SK-N-SH (cell line): ENCODE data around the gene SEMA3C. TPM values are rescaled to one million over a fixed set of nuclear protein-coding genes. Genes with fewer than 3 reads are reported as not detected.

Experiments used
- CTCF ChIA-PET: fragments of 300-600, 350-600 bp; formaldehyde crosslinking; extraction: SDS; loops from one replicate; lab custom pipeline; 2021; lab: Yijun Ruan, JAX
- POLR2A ChIA-PET: fragments of 350-600 bp; sonication (Branson Sonifier 250); formaldehyde crosslinking; extraction: SDS; loops from one replicate; lab custom pipeline; 2020; ENCODE audit warnings: antibody characterized with exemption, inconsistent platforms; lab: Yijun Ruan, JAX
- DNase-seq: peaks from one replicate; pipeline ENCODE4 v3.0.0; 2012
- H2AFZ ChIP-seq: fragments of 200-600 bp; sonication (generic); 2 replicates; pipeline ENCODE4 v1.8.1; 2016; ENCODE audit warnings: antibody characterized with exemption, mild to moderate bottlenecking, low read depth
- H3F3A ChIP-seq: fragments of 200-600 bp; sonication (generic); replicated peaks from 2 replicates; pipeline ENCODE3; 2016; ENCODE audit warnings: antibody characterized with exemption, mild to moderate bottlenecking; ENCODE audit not compliant: insufficient read depth
- H3K27ac ChIP-seq, 2 experiments: fragments of 200-500 bp in 1 of 2; fragments of 200-600 bp in 1 of 2; sonication (Bioruptor generic) in 1 of 2; sonication (generic), shearing (Covaris generic) in 1 of 2; 2 replicates each; pipeline versions ENCODE4 v1.5.1 to v1.6.1; 2014 to 2016; ENCODE audit warnings: low read depth in 2 of 2, inconsistent platforms in 1 of 2, low read length in 1 of 2, mild to moderate bottlenecking in 1 of 2, mixed read lengths in 1 of 2
- H3K27me3 ChIP-seq: fragments of 200-600 bp; sonication (generic), shearing (Covaris generic); 2 replicates; pipeline ENCODE4 v1.6.1; 2016; ENCODE audit warnings: mixed run types; ENCODE audit not compliant: insufficient read depth
- H3K36me3 ChIP-seq, 2 experiments: fragments of 200-500 bp in 1 of 2; fragments of 200-600 bp in 1 of 2; sonication (Bioruptor generic) in 1 of 2; sonication (generic) in 1 of 2; replicated peaks in 1 of 2; 2 replicates each; pipeline versions ENCODE3 to v1.5.1; 2014 to 2016; ENCODE audit warnings: low read length in 1 of 2, mild to moderate bottlenecking in 1 of 2; ENCODE audit not compliant: insufficient read depth in 2 of 2, control insufficient read depth in 1 of 2
- H3K4me1 ChIP-seq, 2 experiments: fragments of 200-500 bp in 1 of 2; fragments of 200-600 bp in 1 of 2; sonication (Bioruptor generic) in 1 of 2; sonication (generic), shearing (Covaris generic) in 1 of 2; 2 replicates each; pipeline versions ENCODE4 v1.5.1 to v1.6.1; 2014 to 2016; ENCODE audit warnings: low read depth in 1 of 2, low read length in 1 of 2, mixed run types in 1 of 2; ENCODE audit not compliant: insufficient read depth in 2 of 2, control insufficient read depth in 1 of 2
- H3K4me2 ChIP-seq: fragments of 200-600 bp; sonication (generic), shearing (Covaris generic); 2 replicates; pipeline ENCODE4 v1.6.1; 2017; ENCODE audit warnings: mixed run types
- H3K4me3 ChIP-seq, 2 experiments: fragments of 200-500 bp in 1 of 2; fragments of 200-600 bp in 1 of 2; sonication (Bioruptor generic) in 1 of 2; sonication (generic), shearing (Covaris generic) in 1 of 2; 2 replicates each; pipeline versions ENCODE4 v1.5.1 to v1.8.1; 2014 to 2016; ENCODE audit warnings: low read depth in 2 of 2, inconsistent platforms in 1 of 2, low read length in 1 of 2, mild to moderate bottlenecking in 1 of 2, mixed read lengths in 1 of 2, moderate library complexity in 1 of 2
- H3K79me2 ChIP-seq: fragments of 200-600 bp; sonication (generic); 2 replicates; pipeline ENCODE4 v1.8.1; 2017; ENCODE audit warnings: mild to moderate bottlenecking; ENCODE audit not compliant: insufficient read depth
- H3K9ac ChIP-seq: fragments of 200-600 bp; sonication (generic); 2 replicates; pipeline ENCODE4 v1.6.1; 2017; ENCODE audit warnings: mixed run types
- H3K9me2 ChIP-seq: fragments of 200-600 bp; sonication (generic); 2 replicates; pipeline ENCODE4 v1.6.1; 2017; ENCODE audit warnings: mixed run types
- H3K9me3 ChIP-seq: fragments of 200-600 bp; sonication (generic); 2 replicates; pipeline ENCODE4 v1.6.1; 2017; ENCODE audit warnings: mixed run types, mild to moderate bottlenecking, moderate library complexity
- H4K20me1 ChIP-seq: fragments of 200-600 bp; sonication (generic); 2 replicates; pipeline ENCODE4 v1.6.1; 2017; ENCODE audit warnings: mild to moderate bottlenecking, mixed run types; ENCODE audit not compliant: insufficient read depth
- FOSL2 ChIP-seq: IDR thresholded peaks from 2 replicates; pipeline ENCODE4 v1.4.0; 2012; ENCODE audit warnings: low read depth, mild to moderate bottlenecking, moderate library complexity, borderline replicate concordance
- FOXM1 ChIP-seq: IDR thresholded peaks from 2 replicates; pipeline ENCODE4 v1.4.0; 2012; ENCODE audit warnings: low read depth, mild to moderate bottlenecking
- NRF1 ChIP-seq: IDR thresholded peaks from 2 replicates; pipeline ENCODE4 v1.6.1; 2012; ENCODE audit warnings: low read depth, mild to moderate bottlenecking, low read length
- POLR2AphosphoS5 ChIP-seq: IDR thresholded peaks from 2 replicates; pipeline ENCODE4 v1.6.1; 2012; ENCODE audit warnings: low read depth, low read length
- RFX5 ChIP-seq: IDR thresholded peaks from 2 replicates; pipeline ENCODE4 v1.6.1; 2012; ENCODE audit warnings: mild to moderate bottlenecking, improper control_type of control experiment, low read length
- RXRA ChIP-seq: IDR thresholded peaks from 2 replicates; pipeline ENCODE4 v1.4.0; 2012; ENCODE audit warnings: low read depth, mild to moderate bottlenecking, borderline replicate concordance
- TCF12 ChIP-seq: IDR thresholded peaks from 2 replicates; pipeline ENCODE4 v1.4.0; 2012
- TEAD4 ChIP-seq: IDR thresholded peaks from 2 replicates; pipeline ENCODE4 v1.4.0; 2012; ENCODE audit warnings: mild to moderate bottlenecking, borderline replicate concordance; ENCODE audit not compliant: insufficient read depth
- USF2 ChIP-seq: fragments of 150-350 bp; IDR thresholded peaks from 2 replicates; pipeline ENCODE4 v1.6.1; 2017; ENCODE audit warnings: antibody characterized with exemption, low read length, low read depth, borderline replicate concordance
- ZBTB33 ChIP-seq: IDR thresholded peaks from 2 replicates; pipeline ENCODE4 v1.4.0; 2012; ENCODE audit warnings: low read depth, borderline replicate concordance
- WGBS: methylation state at CpG from one replicate; pipeline ENCODE4 v1.1.6; 2017; ENCODE audit warnings: low lambda C conversion rate; 5-methylcytosine and 5-hydroxymethylcytosine counted together
- polyA plus RNA-seq, 3 experiments: library from polyadenylated mRNA; depleted of rRNA; stranded (reverse); fragments of >200 nt; gene quantifications; 2 replicates each; pipeline ENCODE4 v1.2.3, GENCODE V29; 2012
- TF ChIP-seq, protein P1 (sequence below): IDR thresholded peaks from 2 replicates; pipeline ENCODE4 v1.4.0; 2012; ENCODE audit warnings: low read depth

SEMA3C gene
- polyA plus RNA-seq, 1 of the 3 experiments (the other 2 are of a cell fraction): 51.1 TPM

DNA sequence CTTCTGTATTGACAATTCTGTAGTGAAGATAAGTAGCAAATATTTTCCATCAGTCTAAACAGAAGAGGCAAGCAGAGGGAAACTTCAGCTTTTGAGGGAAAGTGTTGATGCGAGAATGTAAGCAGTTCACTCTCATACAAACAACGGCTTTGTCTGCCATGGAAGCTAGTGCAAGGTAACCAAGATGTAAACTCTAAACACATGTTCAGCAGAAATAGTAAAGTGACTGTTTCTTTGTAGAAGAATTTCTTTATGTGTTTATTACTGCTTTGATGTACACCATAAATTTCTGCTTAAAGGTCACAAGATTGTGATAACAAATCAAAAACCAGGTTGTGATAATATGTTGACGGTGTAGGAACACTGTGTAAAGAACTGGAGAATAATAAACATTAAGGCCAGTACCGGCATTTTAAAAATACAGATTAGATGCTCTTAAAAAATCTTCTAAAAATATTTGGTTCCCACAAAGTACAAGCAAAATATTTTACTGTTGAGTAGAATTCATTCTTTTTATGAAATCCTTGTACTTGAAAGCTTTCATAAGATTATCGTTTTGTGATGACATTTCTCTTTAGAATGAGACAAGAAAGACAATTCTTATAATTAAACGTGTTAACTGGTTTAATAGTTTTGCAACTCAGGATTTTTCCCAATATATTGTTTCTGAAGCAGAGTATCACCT is 34.2 kb downstream of the SEMA3C start:
- DNase-seq: no peak
- ChIA-PET CTCF (interaction anchor here (0.7 to 1.1 kb wide), 2 partner anchors 22 to 514 kb away, joined by 3 to 4 read pairs; no protein-coding TSS in a partner anchor), POLR2A (no interaction called here)
- 78% methylated on average over 6 of the region's 6 CpGs for WGBS
- H3K9ac ChIP-seq: peak overlapping the region; percentile 33; the same call in 1 of the 2 replicates
- peaks cover 31% of the 10 kb centered on the region for H3F3A ChIP-seq
- no peak for TF ChIP-seq TEAD4
- no peak for TF ChIP-seq TCF12
- TF ChIP-seq FOXM1: no peak
- no peak for TF ChIP-seq POLR2AphosphoS5
- TF ChIP-seq FOSL2: no peak
- no peak for TF ChIP-seq RFX5
- no peak for TF ChIP-seq RXRA
- no peak for TF ChIP-seq USF2
- TF ChIP-seq ZBTB33: no peak
- TF ChIP-seq NRF1: no peak
- TF ChIP-seq, protein P1, sequence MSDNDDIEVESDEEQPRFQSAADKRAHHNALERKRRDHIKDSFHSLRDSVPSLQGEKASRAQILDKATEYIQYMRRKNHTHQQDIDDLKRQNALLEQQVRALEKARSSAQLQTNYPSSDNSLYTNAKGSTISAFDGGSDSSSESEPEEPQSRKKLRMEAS: no peak
- H3K9me2 ChIP-seq: no peaks in the 10 kb centered on the region; the same call in 1 of the 2 replicates
- peak overlapping the region; percentile 36 for H3K4me2 ChIP-seq
- peaks cover 22 to 24% of the 10 kb centered on the region in 2 experiments for H3K4me1 ChIP-seq
- peak overlapping the region; percentile 84; a peak in 3 of 4 replicates for H3K27ac ChIP-seq
- H3K79me2 ChIP-seq: peaks cover 10% of the 10 kb centered on the region; the same call in 1 of the 2 replicates
- H2AFZ ChIP-seq: peak overlapping the region; percentile 16; the same call in 1 of the 2 replicates
- H4K20me1 ChIP-seq: no peaks in the 10 kb centered on the region
- H3K4me3 ChIP-seq: no peak overlapping the region
- H3K36me3 ChIP-seq: peaks cover 7% of the 10 kb centered on the region in 2 experiments
- no peaks in the 10 kb centered on the region for H3K9me3 ChIP-seq
- H3K27me3 ChIP-seq: no peaks in the 10 kb centered on the region
